SK-N-SH (cell line): ENCODE results near the gene P3H4.

Source experiments
- CTCF ChIP-seq: fragments of 200-600 bp; sonication (generic); IDR thresholded peaks from 2 replicates; pipeline ENCODE4 v1.6.1; 2017; ENCODE audit warnings: antibody characterized with exemption, mild to moderate bottlenecking, moderate library complexity
- GABPA ChIP-seq: IDR thresholded peaks from 2 replicates; pipeline ENCODE4 v1.4.0; 2012; ENCODE audit warnings: low read depth, mild to moderate bottlenecking
- TF ChIP-seq, protein P1 (sequence below): IDR thresholded peaks from 2 replicates; pipeline ENCODE4; 2012

GRCh38 chr17:41771389-41772206, 40.2 kb downstream of the P3H4 start:
- TF ChIP-seq CTCF: no peak
- TF ChIP-seq, protein P1, sequence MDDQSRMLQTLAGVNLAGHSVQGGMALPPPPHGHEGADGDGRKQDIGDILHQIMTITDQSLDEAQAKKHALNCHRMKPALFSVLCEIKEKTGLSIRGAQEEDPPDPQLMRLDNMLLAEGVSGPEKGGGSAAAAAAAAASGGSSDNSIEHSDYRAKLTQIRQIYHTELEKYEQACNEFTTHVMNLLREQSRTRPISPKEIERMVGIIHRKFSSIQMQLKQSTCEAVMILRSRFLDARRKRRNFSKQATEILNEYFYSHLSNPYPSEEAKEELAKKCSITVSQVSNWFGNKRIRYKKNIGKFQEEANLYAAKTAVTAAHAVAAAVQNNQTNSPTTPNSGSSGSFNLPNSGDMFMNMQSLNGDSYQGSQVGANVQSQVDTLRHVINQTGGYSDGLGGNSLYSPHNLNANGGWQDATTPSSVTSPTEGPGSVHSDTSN: no peak
- no peak for TF ChIP-seq GABPA
